ENCODE results near the gene ARHGEF18. TPM values are rescaled to one million over a fixed set of nuclear protein-coding genes. Genes with fewer than 3 reads are reported as not detected.
A peak's percentile ranks its signal among the peaks of the same experiment; 100 is the strongest.

Gene ARHGEF18
- total and polyA plus RNA-seq, 2 donors (not counting 1 experiment from before 2014, with no cell fraction given) = 74.0 to 94.9 TPM

DNA sequence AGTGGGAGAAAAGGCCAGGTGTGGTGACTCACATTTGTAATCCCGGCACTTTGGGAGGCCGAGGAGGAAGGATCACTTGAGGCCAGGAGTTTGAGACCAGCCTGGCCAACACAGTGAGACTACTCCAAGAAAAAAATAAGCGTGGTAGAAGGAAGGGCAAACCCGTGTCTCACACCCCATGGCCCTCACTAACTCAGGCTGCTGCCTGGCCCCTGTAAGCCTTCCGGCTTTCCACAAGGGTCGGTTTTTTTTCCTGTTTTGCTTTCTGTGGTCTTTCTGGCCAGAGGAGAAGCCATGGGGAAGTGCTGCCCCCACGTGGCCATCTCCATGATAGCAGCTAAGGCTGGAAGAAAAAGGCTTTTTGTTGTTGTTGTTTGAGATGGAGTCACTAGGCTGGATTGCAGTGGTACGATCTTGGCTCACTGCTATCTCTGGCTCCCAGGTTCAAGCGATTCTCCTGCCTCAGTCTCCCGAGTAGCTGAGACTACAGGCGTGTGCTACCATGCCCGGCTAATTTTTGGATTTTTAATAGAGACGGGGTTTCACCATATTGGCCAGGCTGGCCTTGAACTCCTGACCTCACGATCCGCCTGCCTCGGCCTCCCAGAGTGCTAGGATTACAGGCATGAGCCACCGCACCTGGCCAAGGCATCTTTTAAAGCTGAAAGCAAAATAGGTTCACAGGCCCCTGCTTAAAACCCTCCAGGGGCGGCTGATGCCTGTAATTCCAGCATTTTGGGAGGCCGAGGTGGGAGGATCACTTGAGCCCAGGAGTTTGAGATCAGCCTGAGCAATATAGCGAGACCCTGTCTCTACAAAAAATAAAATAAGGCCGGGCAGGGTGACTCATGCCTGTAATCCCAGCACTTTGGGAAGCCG is 7.5 kb upstream of the ARHGEF18 start:
- peak overlapping the region; percentile 61 for H2AFZ ChIP-seq (ENCODE audit: insufficient read depth, low read depth, low read length, poor library complexity, severe bottlenecking)
- peak overlapping the region in 1 of 5 experiments; percentile 28 for H3K4me3 ChIP-seq (ENCODE audit: control extremely low read depth in 1 of 5, extremely low read depth in 1 of 5, insufficient read depth in 1 of 5, low read depth in 2 of 5, low read length in 4 of 5)
- H3K27ac ChIP-seq (ENCODE audit: low read length in 2 of 2) = peak overlapping the region; percentile 68 to 75
- DNase-seq = peak; percentile 90
- no peaks in the 10 kb centered on the region for H3K27me3 ChIP-seq (replicated peaks in 1 of 4; ENCODE audit: control extremely low read depth in 1 of 4, control insufficient read depth in 3 of 4, insufficient read depth in 4 of 4, low read length in 3 of 4)
- peak overlapping the region; percentile 12 for H3K9ac ChIP-seq (ENCODE audit: low read length)
- Mint-ChIP-seq H3K27me3 (no peaks in the 10 kb centered on the region), H3K4me1 (peaks cover 80% of the 10 kb centered on the region), H3K4me3 (peak overlapping the region; percentile 70), H3K27ac (peak overlapping the region; percentile 95), H3K9me3 (ENCODE audit: insufficient read depth) (no peaks in the 10 kb centered on the region)
- CTCF ChIA-PET = interaction anchor here (0.7 to 10.8 kb wide), 21 partner anchors 8 to 477 kb away, joined by 3 to 179 read pairs (median 6); partner anchors contain the start of genes ARHGEF18 and ZNF557
- ATAC-seq (ENCODE audit: low read depth) = no peak
- WGBS (ENCODE audit: insufficient coverage) = 46% methylated on average over 18 of the region's 22 CpGs
- no peaks in the 10 kb centered on the region for H3K36me3 ChIP-seq (replicated peaks in 1 of 2; ENCODE audit: control extremely low read depth in 1 of 2, control insufficient read depth in 1 of 2, extremely low read depth in 1 of 2, insufficient read depth in 2 of 2, low read length in 1 of 2)
- H3K4me2 ChIP-seq (replicated peaks; ENCODE audit: low read depth, low read length, poor library complexity, severe bottlenecking) = peak overlapping the region; percentile 61
- intact Hi-C loops (cut with micrococcal nuclease) = loop anchor here (1.0 to 10.0 kb wide), 6 partner anchors 13 to 566 kb away; partner anchors contain the start of genes FCER2 and VAV1
- peaks cover 0 to 23% (median 4%) of the 10 kb centered on the region in 3 donors for H3K9me3 ChIP-seq (ENCODE audit: control extremely low read depth in 1 of 3, control insufficient read depth in 2 of 3, insufficient read depth in 1 of 3, low read length in 2 of 3)
- H3K79me2 ChIP-seq (ENCODE audit: control insufficient read depth, insufficient read depth, low read length) = peaks cover 34% of the 10 kb centered on the region
- POLR2A ChIA-PET = interaction anchor here (0.5 to 1.5 kb wide), 6 partner anchors 9 to 1322 kb away, joined by 3 to 10 read pairs (median 8); no protein-coding TSS in a partner anchor
- no peak for TF ChIP-seq EZH2 (IDR thresholded peaks at IDR 0.05; ENCODE audit: borderline replicate concordance, insufficient read depth, low read depth, low read length, poor library complexity, severe bottlenecking)
- peak; percentile 90 for TF ChIP-seq CTCF (IDR thresholded peaks at IDR 0.05)
- H3K4me1 ChIP-seq (ENCODE audit: control insufficient read depth in 2 of 2, insufficient read depth in 2 of 2, low read length in 2 of 2) = peaks cover 93 to 99% of the 10 kb centered on the region in 2 donors
- H4K20me1 ChIP-seq (ENCODE audit: control insufficient read depth, insufficient read depth, low read length, poor library complexity, severe bottlenecking) = no peaks in the 10 kb centered on the region

All from B cell (primary cell).